Osteoblast (primary cell): Measurements from ENCODE around the gene MSRB2. TPM values are rescaled to one million over a fixed set of nuclear protein-coding genes. Genes with fewer than 3 reads are reported as not detected.

Source experiments
- DNase-seq: peaks from one replicate; pipeline ENCODE4 v3.0.0; 2011; ENCODE audit warnings: low spot score, mixed read lengths; ENCODE audit not compliant: insufficient read length; ENCODE audit errors: missing footprints
- H2AFZ ChIP-seq: 2 replicates; pipeline ENCODE4 v1.6.0; 2011; ENCODE audit warnings: mild to moderate bottlenecking, low read length
- H3K27ac ChIP-seq: 2 replicates; pipeline ENCODE4 v1.5.1; 2011; ENCODE audit warnings: mild to moderate bottlenecking, low read depth, low read length, moderate library complexity
- H3K27me3 ChIP-seq: 2 replicates; pipeline ENCODE4 v1.6.0; 2012; ENCODE audit warnings: mild to moderate bottlenecking, control low read depth, inconsistent platforms, low read length, moderate library complexity; ENCODE audit not compliant: insufficient read depth
- H3K36me3 ChIP-seq: 2 replicates; pipeline ENCODE4 v1.5.1; 2011; ENCODE audit warnings: mild to moderate bottlenecking, low read length, control low read depth, moderate library complexity; ENCODE audit not compliant: insufficient read depth
- H3K4me1 ChIP-seq: 2 replicates; pipeline ENCODE4 v1.5.1; 2011; ENCODE audit warnings: mild to moderate bottlenecking, low read length, control low read depth, moderate library complexity; ENCODE audit not compliant: insufficient read depth
- H3K4me2 ChIP-seq: 2 replicates; pipeline ENCODE4 v1.6.0; 2011; ENCODE audit warnings: mild to moderate bottlenecking, low read length; ENCODE audit not compliant: insufficient read depth
- H3K4me3 ChIP-seq: fragments of 200-600 bp; sonication (generic); 3 replicates; pipeline ENCODE4 v1.5.1; 2012; ENCODE audit warnings: mild to moderate bottlenecking, low read length, inconsistent platforms; ENCODE audit not compliant: insufficient read depth
- H3K79me2 ChIP-seq: 2 replicates; pipeline ENCODE4 v1.6.0; 2012; ENCODE audit warnings: mild to moderate bottlenecking, low read length, control low read depth, inconsistent platforms; ENCODE audit not compliant: insufficient read depth
- H3K9me3 ChIP-seq: 2 replicates; pipeline ENCODE4 v1.5.1; 2011; ENCODE audit warnings: low read depth, low read length, control low read depth
- H4K20me1 ChIP-seq: 2 replicates; pipeline ENCODE4 v1.6.0; 2012; ENCODE audit warnings: mild to moderate bottlenecking, low read length, control low read depth; ENCODE audit not compliant: insufficient read depth
- CTCF ChIP-seq: IDR thresholded peaks from 2 replicates; pipeline ENCODE4 v1.5.1; 2011; ENCODE audit warnings: mild to moderate bottlenecking, low read depth, low read length, moderate library complexity; ENCODE audit errors: extremely low read depth
- total RNA-seq: library from RNA; depleted of rRNA; stranded (reverse); fragments of >200 nt; gene quantifications from 2 replicates; pipeline ENCODE4 v1.2.3, GENCODE V29; 2012

MSRB2 gene
- total RNA-seq, 1 donor: 6.9 TPM

DNA sequence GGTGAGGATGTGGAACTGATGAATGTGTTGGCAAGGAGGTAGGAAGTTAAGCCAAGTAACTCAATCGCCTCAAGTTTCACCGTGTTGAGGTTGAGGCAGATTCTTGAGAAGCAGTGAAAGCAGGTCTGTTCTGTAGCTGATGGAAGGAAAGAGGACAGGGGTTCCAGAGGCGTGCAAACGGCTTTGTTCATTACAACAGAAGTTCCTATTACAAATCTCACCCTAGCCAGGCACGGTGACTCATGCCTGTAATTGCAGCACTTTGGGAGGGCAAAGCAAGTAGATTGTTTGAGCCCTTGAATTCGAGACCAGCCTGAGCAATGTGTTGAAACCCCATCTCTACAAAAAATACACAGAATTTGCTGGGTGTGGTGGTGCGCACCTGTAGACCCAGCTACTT is 59.8 kb downstream of the MSRB2 start:
- H3K27me3 ChIP-seq: no peaks in the 10 kb centered on the region
- H2AFZ ChIP-seq: no peak overlapping the region
- H3K9me3 ChIP-seq: no peaks in the 10 kb centered on the region
- no peak overlapping the region for H3K4me3 ChIP-seq
- peaks cover 6% of the 10 kb centered on the region for H3K4me1 ChIP-seq
- no peaks in the 10 kb centered on the region for H4K20me1 ChIP-seq
- no peak for TF ChIP-seq CTCF
- no peaks in the 10 kb centered on the region for H3K36me3 ChIP-seq
- H3K79me2 ChIP-seq: no peaks in the 10 kb centered on the region
- H3K27ac ChIP-seq: no peak overlapping the region
- H3K4me2 ChIP-seq: no peak overlapping the region
- DNase-seq: peak; percentile 44

GRCh38 chr10:23156447-23157150 is 61.2 kb downstream of the MSRB2 start:
- Histone ChIP-seq H3K9me3 (no peaks in the 10 kb centered on the region), H3K4me3 (no peak overlapping the region), H3K27ac (no peak overlapping the region), H2AFZ (no peak overlapping the region), H3K27me3 (no peaks in the 10 kb centered on the region), H4K20me1 (no peaks in the 10 kb centered on the region), H3K4me1 (peaks cover 6% of the 10 kb centered on the region), H3K79me2 (no peaks in the 10 kb centered on the region), H3K4me2 (no peak overlapping the region), H3K36me3 (no peaks in the 10 kb centered on the region)
- no peak for TF ChIP-seq CTCF
- peak; percentile 44 for DNase-seq

DNA sequence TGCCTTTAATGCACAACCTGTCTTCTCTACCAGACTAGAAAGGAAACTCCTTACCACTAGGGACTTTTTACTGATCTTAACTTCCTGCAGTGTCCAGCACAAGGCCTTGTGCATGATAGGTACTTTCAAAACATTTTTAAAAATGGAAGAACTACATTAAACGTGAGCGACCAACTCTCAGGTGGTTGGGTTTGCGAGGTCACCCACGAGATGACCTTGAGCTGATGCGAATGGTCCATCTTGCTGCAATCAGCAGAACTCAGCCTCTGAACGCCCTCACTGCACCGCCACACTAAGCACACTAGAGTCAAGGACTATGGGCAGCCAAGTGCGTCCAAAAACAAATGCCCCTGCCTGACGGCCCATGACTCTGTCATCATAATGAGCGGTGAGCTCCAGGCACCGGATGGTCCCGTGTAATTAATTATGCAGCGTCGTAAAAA is 61.9 kb downstream of the MSRB2 start:
- Histone ChIP-seq H4K20me1 (no peaks in the 10 kb centered on the region), H3K4me1 (peaks cover 6% of the 10 kb centered on the region), H3K4me2 (no peak overlapping the region), H3K36me3 (no peaks in the 10 kb centered on the region), H3K79me2 (no peaks in the 10 kb centered on the region), H2AFZ (no peak overlapping the region), H3K27ac (no peak overlapping the region), H3K9me3 (no peaks in the 10 kb centered on the region), H3K4me3 (no peak overlapping the region), H3K27me3 (no peaks in the 10 kb centered on the region)
- DNase-seq: peak; percentile 65
- no peak for TF ChIP-seq CTCF

DNA sequence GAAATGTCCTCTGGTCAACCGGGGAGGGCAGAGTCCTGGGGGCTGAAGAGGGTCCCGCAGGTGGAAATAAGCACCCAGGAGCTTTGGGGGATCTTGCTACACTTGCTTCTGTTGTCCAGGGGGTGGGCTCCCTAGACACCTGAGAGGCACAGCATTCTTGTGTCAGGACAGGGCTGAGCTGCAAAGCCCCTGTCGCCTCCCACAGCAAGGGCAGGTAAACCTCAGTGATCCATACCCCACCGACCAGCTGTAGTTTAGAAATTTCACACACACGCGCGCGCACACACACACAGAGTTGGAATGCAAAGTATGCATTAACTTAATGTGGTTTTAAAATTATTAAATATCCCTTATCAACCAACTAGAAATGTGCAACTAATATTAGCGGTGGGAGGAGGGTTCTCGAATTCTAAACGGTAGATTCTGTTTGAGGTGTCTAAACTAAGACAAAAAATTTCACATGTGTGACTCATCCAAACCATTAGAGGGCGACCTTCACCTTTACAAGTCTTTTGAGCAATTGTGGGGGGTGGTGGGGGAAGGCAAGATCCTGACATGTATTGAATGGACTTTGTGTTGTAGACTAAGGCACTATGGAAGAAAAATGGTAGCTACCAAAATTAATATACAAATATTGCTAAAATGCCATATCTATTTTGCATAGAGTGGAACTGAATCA is 62.5 kb downstream of the MSRB2 start:
- TF ChIP-seq CTCF: no peak
- H2AFZ ChIP-seq: peak overlapping the region; percentile 47

More for the DNA sequence above, 62.5 kb downstream of the MSRB2 start:
- peaks cover 6% of the 10 kb centered on the region for H3K4me1 ChIP-seq
- no peaks in the 10 kb centered on the region for H3K27me3 ChIP-seq
- no peaks in the 10 kb centered on the region for H3K9me3 ChIP-seq
- peak overlapping the region; percentile 30 for H3K4me3 ChIP-seq
- H3K36me3 ChIP-seq: no peaks in the 10 kb centered on the region
- peak overlapping the region; percentile 71 for H3K4me2 ChIP-seq
- no peaks in the 10 kb centered on the region for H4K20me1 ChIP-seq
- H3K27ac ChIP-seq: no peak overlapping the region
- no peaks in the 10 kb centered on the region for H3K79me2 ChIP-seq
- peak; percentile 44 for DNase-seq
